Measurements from ENCODE around the gene SRCIN1. TPM values are rescaled to one million over a fixed set of nuclear protein-coding genes. Genes with fewer than 3 reads are reported as not detected.

The SRCIN1 gene
- total RNA-seq, 1 donor from 2014 or later, result 8.3 TPM

GRCh38 chr17:38605411-38605840, 326 bp downstream of the SRCIN1 start:
- Mint-ChIP-seq H3K27ac (no peak overlapping the region), H3K4me3 (peak overlapping the region; percentile 80), H3K27me3 (peaks cover 37% of the 10 kb centered on the region), H3K36me3 (no peaks in the 10 kb centered on the region), H3K4me1 (ENCODE audit: unreplicated experiment) (peaks cover 31% of the 10 kb centered on the region), H3K9me3 (no peaks in the 10 kb centered on the region)
- no peak for TF ChIP-seq CTCF (conservative IDR thresholded peaks at IDR 0.05)
- DNase-seq (ENCODE audit: extremely low spot score, unreplicated experiment), result no peak

GRCh38 chr17:38604479-38605403, 1.0 kb downstream of the SRCIN1 start:
- no peaks in the 10 kb centered on the region for H3K9me3 Mint-ChIP-seq
- H3K36me3 Mint-ChIP-seq, result no peaks in the 10 kb centered on the region
- H3K4me1 Mint-ChIP-seq (ENCODE audit: unreplicated experiment), result peaks cover 31% of the 10 kb centered on the region
- peaks cover 37% of the 10 kb centered on the region for H3K27me3 Mint-ChIP-seq
- no peak for DNase-seq (ENCODE audit: extremely low spot score, unreplicated experiment)
- peak; percentile 67 for TF ChIP-seq CTCF (conservative IDR thresholded peaks at IDR 0.05)
- H3K27ac Mint-ChIP-seq, result no peak overlapping the region
- peak overlapping the region; percentile 80 for H3K4me3 Mint-ChIP-seq

GRCh38 chr17:38603786-38604478, 1.8 kb downstream of the SRCIN1 start:
- Mint-ChIP-seq H3K4me3 (peak overlapping the region; percentile 59), H3K9me3 (no peaks in the 10 kb centered on the region), H3K4me1 (ENCODE audit: unreplicated experiment) (peaks cover 31% of the 10 kb centered on the region), H3K27me3 (peaks cover 30% of the 10 kb centered on the region), H3K36me3 (no peaks in the 10 kb centered on the region), H3K27ac (peak overlapping the region; percentile 38)
- no peak for DNase-seq (ENCODE audit: extremely low spot score, unreplicated experiment)
- no peak for TF ChIP-seq CTCF (conservative IDR thresholded peaks at IDR 0.05)

GRCh38 chr17:38602956-38603785, 2.6 kb downstream of the SRCIN1 start:
- H3K36me3 Mint-ChIP-seq, result no peaks in the 10 kb centered on the region

More at GRCh38 chr17:38602956-38603785, 2.6 kb downstream of the SRCIN1 start:
- peak overlapping the region; percentile 69 for H3K4me3 Mint-ChIP-seq
- peaks cover 26% of the 10 kb centered on the region for H3K27me3 Mint-ChIP-seq
- H3K27ac Mint-ChIP-seq, result peak overlapping the region; percentile 38
- H3K4me1 Mint-ChIP-seq (ENCODE audit: unreplicated experiment), result peaks cover 38% of the 10 kb centered on the region
- DNase-seq (ENCODE audit: extremely low spot score, unreplicated experiment), result no peak
- no peaks in the 10 kb centered on the region for H3K9me3 Mint-ChIP-seq
- TF ChIP-seq CTCF (conservative IDR thresholded peaks at IDR 0.05), result no peak

Data from type B pancreatic cell (in vitro differentiated cells).